SK-N-MC (cell line): Measurements from ENCODE around the gene EGFR.
"Not testable (repeated sequence)": the region's sequence is repeated elsewhere in the genome, so short reads cannot be mapped to it uniquely, and the experiment has no call there.

Experiments
- DNase-seq: peaks from one replicate; pipeline ENCODE4 v3.0.0-alpha.2; 2011; ENCODE audit warnings: low read depth, low spot score
- H3K27ac ChIP-seq: fragments of 200-600 bp; sonication (generic); 2 replicates; pipeline ENCODE4 v1.5.1; 2016; ENCODE audit warnings: mixed run types
- H3K36me3 ChIP-seq: fragments of 200-600 bp; sonication (generic); 2 replicates; pipeline ENCODE4 v1.6.1; 2017; ENCODE audit warnings: antibody characterized with exemption, low read length, mixed read lengths; ENCODE audit not compliant: insufficient read depth
- H3K4me3 ChIP-seq: fragments of 200-600 bp; sonication (generic); 2 replicates; pipeline ENCODE4 v1.5.1; 2016
- H3K9ac ChIP-seq: fragments of 200-600 bp; sonication (generic); 2 replicates; pipeline ENCODE4 v1.8.0; 2017; ENCODE audit warnings: mixed run types, mixed read lengths; ENCODE audit not compliant: insufficient read length
- H3K9me3 ChIP-seq: fragments of 200-600 bp; sonication (generic); 2 replicates; pipeline ENCODE4 v1.6.1; 2017; ENCODE audit warnings: low read depth, mild to moderate bottlenecking, antibody characterized with exemption, low read length, moderate library complexity, mixed read lengths
- EZH2 ChIP-seq: fragments of 200-600 bp; sonication (generic); IDR thresholded peaks from one replicate; pipeline ENCODE4 v1.6.1; 2017; ENCODE audit warnings: antibody characterized with exemption
- FOXP2 ChIP-seq: optimal IDR thresholded peaks from 2 replicates; pipeline ENCODE3; 2011; ENCODE audit warnings: mild to moderate bottlenecking, moderate library complexity; ENCODE audit not compliant: insufficient read depth; ENCODE audit errors: extremely low read length, control extremely low read depth
- POLR2AphosphoS5 ChIP-seq: IDR thresholded peaks from 2 replicates; pipeline ENCODE4 v1.6.1; 2012; ENCODE audit warnings: mild to moderate bottlenecking, low read depth, low read length, borderline replicate concordance

Gene EGFR

DNA sequence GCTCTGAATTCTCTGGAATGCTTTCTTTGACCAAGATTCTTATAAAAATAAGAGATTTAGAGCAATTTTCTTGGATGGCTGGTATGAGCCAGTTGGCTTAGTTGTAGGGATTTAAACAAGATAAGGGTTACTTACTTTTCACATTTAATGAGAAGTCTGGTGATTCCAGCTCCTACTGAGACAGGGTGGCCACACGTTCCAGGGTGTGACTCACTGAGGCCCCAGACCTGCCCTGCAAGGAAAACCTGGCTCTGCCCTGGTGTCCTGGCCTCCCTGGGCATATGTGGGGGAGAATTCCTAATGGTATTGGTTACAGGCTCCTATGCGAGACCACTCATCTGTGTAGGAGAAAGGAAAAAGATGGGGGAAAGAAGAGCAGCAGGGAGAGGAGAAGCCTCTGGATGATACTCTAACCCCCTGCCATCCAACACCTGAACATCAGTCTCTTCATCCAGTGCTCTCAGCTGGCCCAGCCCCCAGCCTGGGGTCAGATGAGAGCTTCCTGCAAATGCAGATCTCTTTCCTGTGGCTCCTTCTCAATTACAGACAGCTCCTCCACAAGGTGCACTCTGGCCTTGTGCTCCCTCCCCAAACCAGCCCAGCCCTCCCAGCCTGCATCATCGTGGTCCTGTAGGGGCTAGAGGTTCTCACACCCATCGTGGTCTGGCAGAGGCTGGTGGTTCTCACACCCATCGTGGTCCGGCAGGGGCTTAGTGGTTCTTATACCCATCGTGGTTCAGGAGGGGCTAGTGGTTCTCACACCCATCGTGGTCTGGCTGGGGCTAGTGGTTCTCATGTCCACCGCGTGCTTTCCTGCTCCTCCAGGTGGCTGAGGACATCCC, 139.9 kb downstream of the EGFR start:
- TF ChIP-seq FOXP2 = no peak
- TF ChIP-seq POLR2AphosphoS5 = no peak
- no peak for TF ChIP-seq EZH2
- Histone ChIP-seq H3K9ac (no peak overlapping the region), H3K9me3 (no peaks in the 10 kb centered on the region), H3K27ac (no peak overlapping the region), H3K36me3 (no peaks in the 10 kb centered on the region), H3K4me3 (no peak overlapping the region)
- no peak for DNase-seq

DNA sequence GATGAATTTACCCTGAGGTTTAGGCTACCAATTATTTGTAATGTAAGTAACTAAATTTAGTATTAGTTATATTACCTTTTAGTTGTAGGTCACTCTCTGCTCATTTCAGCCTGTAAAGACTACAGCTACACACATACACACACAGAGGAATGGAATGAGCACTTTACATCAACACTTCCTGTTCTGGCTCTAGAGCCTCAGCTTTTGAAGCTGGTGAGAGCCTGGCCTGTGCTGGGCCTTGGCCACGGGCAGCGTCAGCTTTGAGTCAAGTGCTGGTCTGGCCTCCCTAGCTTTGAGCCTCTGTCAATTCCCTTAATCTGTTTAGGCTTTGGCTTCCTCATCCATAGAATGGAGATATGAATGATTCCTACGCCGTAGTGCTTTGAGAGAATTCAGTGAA, 141.7 kb downstream of the EGFR start:
- no peaks in the 10 kb centered on the region for H3K36me3 ChIP-seq
- H3K4me3 ChIP-seq = no peak overlapping the region
- no peak overlapping the region for H3K9ac ChIP-seq
- DNase-seq = no peak
- no peaks in the 10 kb centered on the region for H3K9me3 ChIP-seq
- H3K27ac ChIP-seq = no peak overlapping the region
- TF ChIP-seq POLR2AphosphoS5 = no peak
- TF ChIP-seq EZH2 = no peak
- no peak for TF ChIP-seq FOXP2

DNA sequence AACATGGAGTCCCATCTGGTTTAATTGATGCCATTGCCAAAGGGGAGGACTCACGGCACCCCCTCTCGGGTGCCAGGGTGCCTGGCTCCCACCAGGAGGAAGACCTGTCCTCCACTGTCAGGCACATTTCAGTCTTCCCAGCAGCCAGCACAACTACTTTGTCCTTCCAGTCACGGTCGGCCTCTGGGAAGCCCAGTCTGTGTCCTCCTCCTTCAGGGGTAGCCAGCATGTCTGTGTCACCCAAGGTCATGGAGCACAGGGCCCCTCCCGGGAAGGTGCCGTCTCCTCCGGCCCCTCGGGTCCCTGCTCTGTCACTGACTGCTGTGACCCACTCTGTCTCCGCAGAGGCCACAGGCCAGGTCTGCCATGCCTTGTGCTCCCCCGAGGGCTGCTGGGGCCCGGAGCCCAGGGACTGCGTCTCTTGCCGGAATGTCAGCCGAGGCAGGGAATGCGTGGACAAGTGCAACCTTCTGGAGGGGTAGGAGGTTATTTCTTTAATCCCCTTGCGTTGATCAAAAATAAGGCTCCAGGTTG, 142.4 kb downstream of the EGFR start:
- Histone ChIP-seq H3K4me3 (no peak overlapping the region), H3K27ac (no peak overlapping the region), H3K9me3 (no peaks in the 10 kb centered on the region), H3K9ac (no peak overlapping the region), H3K36me3 (no peaks in the 10 kb centered on the region)
- no peak for DNase-seq
- no peak for TF ChIP-seq EZH2
- TF ChIP-seq POLR2AphosphoS5 = no peak
- TF ChIP-seq FOXP2 = no peak

DNA sequence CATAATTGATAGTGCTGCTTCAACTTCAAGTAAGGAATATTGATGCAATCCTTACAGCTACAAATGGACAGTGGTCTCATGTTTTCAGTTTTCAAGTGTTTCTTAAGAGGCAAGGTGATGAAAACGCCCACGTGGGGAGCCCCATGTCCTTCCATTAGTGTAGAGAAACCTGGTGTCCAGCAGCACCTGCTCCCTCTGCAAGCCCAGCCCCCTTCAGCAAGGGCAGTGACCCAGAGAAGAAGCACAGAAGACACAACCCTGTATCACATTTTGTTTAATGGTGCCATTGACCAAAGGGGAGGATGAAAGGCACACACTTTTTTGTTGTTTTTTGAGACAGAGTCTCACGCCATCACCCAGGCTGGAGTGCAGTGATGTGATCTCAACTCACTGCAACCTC, 143.7 kb downstream of the EGFR start:
- no peak overlapping the region for H3K4me3 ChIP-seq
- DNase-seq = no peak
- H3K36me3 ChIP-seq = no peaks in the 10 kb centered on the region
- H3K9ac ChIP-seq = no peak overlapping the region
- no peaks in the 10 kb centered on the region for H3K9me3 ChIP-seq
- no peak for TF ChIP-seq POLR2AphosphoS5
- no peak for TF ChIP-seq EZH2
- no peak overlapping the region for H3K27ac ChIP-seq

DNA sequence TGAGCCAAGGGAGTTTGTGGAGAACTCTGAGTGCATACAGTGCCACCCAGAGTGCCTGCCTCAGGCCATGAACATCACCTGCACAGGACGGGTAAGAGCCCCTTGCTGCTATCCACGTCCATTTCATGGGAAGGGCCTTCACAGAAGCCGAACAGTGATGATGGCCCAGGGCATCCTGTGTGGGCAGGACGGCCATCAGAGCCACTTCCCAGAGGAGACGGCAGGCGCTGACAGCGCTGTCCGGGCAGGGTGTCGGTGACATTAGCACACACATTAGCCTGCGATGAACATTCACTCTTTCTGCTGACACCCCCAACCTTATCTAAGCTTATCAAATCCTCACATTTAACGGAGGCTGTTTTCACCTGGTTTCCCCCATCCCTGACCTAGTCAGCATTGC, 144.9 kb downstream of the EGFR start:
- Histone ChIP-seq H3K36me3 (no peaks in the 10 kb centered on the region), H3K9ac (no peak overlapping the region), H3K27ac (no peak overlapping the region), H3K9me3 (no peaks in the 10 kb centered on the region), H3K4me3 (no peak overlapping the region)
- TF ChIP-seq EZH2 = no peak
- no peak for TF ChIP-seq POLR2AphosphoS5
- TF ChIP-seq FOXP2 = no peak
- no peak for DNase-seq

DNA sequence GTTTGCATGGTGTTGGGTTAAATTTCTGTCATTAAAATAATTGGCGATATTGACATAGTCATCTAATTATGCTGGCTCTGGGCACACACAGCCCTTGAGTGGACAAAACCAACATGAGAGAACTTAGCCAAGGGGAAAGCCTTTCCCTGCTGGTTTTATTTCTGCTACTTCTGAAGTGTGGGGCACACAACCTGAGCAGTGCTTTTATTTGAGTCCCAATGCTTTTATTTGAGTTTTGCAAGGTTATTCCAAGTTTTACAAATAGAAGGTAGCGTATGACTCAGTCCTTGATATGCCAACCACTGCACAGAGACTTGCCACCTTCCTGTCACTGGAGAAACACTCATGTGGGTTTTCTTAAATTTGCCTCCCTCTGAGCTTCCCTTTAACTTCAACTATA, 145.7 kb downstream of the EGFR start:
- Histone ChIP-seq H3K36me3 (no peaks in the 10 kb centered on the region), H3K9ac (no peak overlapping the region), H3K9me3 (no peaks in the 10 kb centered on the region), H3K4me3 (no peak overlapping the region), H3K27ac (no peak overlapping the region)
- no peak for TF ChIP-seq FOXP2
- TF ChIP-seq POLR2AphosphoS5 = no peak
- no peak for TF ChIP-seq EZH2
- no peak for DNase-seq

DNA sequence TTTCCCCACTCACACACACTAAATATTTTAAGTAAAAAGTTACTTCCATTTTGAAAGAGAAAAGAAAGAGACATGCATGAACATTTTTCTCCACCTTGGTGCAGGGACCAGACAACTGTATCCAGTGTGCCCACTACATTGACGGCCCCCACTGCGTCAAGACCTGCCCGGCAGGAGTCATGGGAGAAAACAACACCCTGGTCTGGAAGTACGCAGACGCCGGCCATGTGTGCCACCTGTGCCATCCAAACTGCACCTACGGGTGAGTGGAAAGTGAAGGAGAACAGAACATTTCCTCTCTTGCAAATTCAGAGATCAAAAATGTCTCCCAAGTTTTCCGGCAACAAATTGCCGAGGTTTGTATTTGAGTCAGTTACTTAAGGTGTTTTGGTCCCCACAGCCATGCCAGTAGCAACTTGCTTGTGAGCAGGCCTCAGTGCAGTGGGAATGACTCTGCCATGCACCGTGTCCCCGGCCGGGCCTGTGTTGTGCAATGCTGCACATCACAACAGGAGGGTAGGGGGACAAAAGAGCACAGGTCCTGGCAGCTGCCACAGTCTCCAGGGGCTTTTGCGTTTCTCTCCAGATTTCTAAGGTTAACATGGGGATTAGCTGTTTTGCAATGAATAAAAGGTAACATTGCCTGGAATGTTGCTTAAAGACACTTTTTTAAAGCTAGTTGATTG, 146.5 kb downstream of the EGFR start:
- H3K36me3 ChIP-seq = no peaks in the 10 kb centered on the region
- H3K9ac ChIP-seq = no peak overlapping the region
- H3K9me3 ChIP-seq = no peaks in the 10 kb centered on the region
- no peak for DNase-seq
- no peak overlapping the region for H3K4me3 ChIP-seq
- no peak for TF ChIP-seq EZH2
- no peak for TF ChIP-seq FOXP2
- TF ChIP-seq POLR2AphosphoS5 = no peak
- H3K27ac ChIP-seq = no peak overlapping the region

DNA sequence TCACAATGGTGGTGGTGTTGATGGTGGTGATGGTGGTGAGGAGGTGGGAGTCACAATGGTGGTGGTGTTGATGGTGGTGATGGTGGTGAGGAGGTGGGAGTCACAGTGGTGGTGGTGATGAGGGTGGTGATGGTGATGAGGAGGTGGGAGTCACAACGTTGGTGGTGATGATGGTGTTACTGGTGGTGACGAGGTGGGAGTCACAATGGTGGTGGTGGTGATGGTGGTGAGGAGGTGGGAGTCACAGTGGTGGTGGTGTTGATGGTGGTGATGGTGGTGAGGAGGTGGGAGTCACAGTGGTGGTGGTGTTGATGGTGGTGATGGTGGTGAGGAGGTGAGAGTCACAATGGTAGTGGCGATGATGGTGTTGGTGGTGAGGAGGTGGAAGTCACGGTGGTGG, 148.5 kb downstream of the EGFR start:
- not testable (repeated sequence) for H3K36me3 ChIP-seq, H3K9me3 ChIP-seq, DNase-seq, H3K9ac ChIP-seq, H3K4me3 ChIP-seq, H3K27ac ChIP-seq
